Ascending aorta (tissue), 2 donors: ENCODE measurements around the gene C5orf34. TPM values are rescaled to one million over a fixed set of nuclear protein-coding genes. Genes with fewer than 3 reads are reported as not detected.
"Not testable (repeated sequence)": the region's sequence is repeated elsewhere in the genome, so short reads cannot be mapped to it uniquely, and the experiment has no call there.

Experiments
- DNase-seq, 2 donors: peaks; one replicate each; pipeline ENCODE4 v3.0.0-alpha.2; 2019; ENCODE audit warnings: low spot score in 2 of 2
- H3K27ac ChIP-seq, 2 donors: fragments of 200-600 bp; sonication (generic); one replicate each; pipeline ENCODE4 v1.5.1; 2016 to 2017; ENCODE audit warnings: mild to moderate bottlenecking in 1 of 2
- H3K27me3 ChIP-seq: fragments of 200-600 bp; sonication (generic); one replicate; pipeline ENCODE4 v1.5.1; 2017
- H3K36me3 ChIP-seq, 2 donors: fragments of 200-600 bp; sonication (generic); one replicate each; pipeline ENCODE4 v1.5.1; 2016
- H3K4me1 ChIP-seq, 2 donors: fragments of 200-600 bp; sonication (generic); one replicate each; pipeline ENCODE4 v1.5.1; 2016 to 2017; ENCODE audit warnings: mild to moderate bottlenecking in 1 of 2
- H3K4me3 ChIP-seq, 2 donors: fragments of 200-600 bp; sonication (generic); one replicate each; pipeline ENCODE4 v1.5.1; 2016 to 2017; ENCODE audit warnings: mild to moderate bottlenecking in 1 of 2
- H3K9me3 ChIP-seq, 2 donors: fragments of 200-600 bp; sonication (generic); one replicate each; pipeline ENCODE4 v1.5.1; 2016
- intact Hi-C: fragments of 100-400 bp; cut with DNase I; formaldehyde crosslinking; loops from one replicate; pipeline ENCODE4 v1.15.1; 2023
- total RNA-seq: library from RNA; depleted of rRNA; stranded (reverse); fragments of >200 nt; gene quantifications from one replicate; pipeline ENCODE4 v1.1.0, GENCODE V29; 2016
- TF ChIP-seq, protein P1 (sequence below), 3 experiments: fragments of 200-600 bp in 2 of 3; fragments of 450-650 bp in 1 of 3; sonication (generic) in 2 of 3; IDR thresholded peaks; one replicate each; pipeline ENCODE4 v1.5.1; 2016 to 2019; ENCODE audit warnings: antibody characterized with exemption in 3 of 3, mild to moderate bottlenecking in 1 of 3, moderate library complexity in 1 of 3

The C5orf34 gene
- total RNA-seq, 1 donor from 2014 or later, result not detected

DNA sequence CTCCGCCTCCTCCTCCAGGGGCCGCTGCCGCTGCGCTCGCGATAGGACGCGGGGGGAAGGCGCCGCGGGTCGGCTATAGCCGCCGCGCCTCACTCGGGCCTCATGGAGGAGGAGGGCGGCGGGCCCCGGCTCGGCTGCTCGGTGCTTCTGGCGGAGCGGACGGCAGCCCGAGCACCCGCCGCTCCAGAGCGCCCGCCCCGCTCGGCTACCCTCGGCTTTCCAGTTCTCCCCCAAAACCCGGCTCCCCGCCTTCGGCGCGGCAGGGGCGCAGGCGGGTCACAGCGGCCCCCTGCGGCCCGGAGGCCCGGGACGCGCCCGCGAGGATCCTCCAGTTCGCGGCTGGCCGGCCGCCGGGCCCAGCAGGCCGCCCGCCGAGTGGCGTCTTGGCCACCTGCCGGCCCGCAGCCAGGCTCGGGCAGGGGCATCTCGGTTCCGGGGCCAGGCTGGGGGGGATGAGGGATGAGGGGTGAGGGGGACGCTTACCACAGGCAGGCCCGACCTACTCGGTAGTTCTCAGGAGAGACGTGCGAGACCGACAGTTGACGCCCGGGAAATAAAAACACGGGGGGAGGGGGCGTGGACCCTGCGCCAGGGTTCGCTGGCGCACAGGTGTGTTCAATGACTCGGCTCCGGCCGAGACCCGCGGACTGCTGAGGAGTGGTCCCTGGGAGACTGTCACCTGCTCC, 42.1 kb upstream of the C5orf34 start, which contains the start of gene PAIP1:
Gene PAIP1, minus strand, starts transcription at position 221 of the 686 bp plus-strand sequence. CDS start 231 bp downstream, outside the sequence.
- TF ChIP-seq, protein P1, sequence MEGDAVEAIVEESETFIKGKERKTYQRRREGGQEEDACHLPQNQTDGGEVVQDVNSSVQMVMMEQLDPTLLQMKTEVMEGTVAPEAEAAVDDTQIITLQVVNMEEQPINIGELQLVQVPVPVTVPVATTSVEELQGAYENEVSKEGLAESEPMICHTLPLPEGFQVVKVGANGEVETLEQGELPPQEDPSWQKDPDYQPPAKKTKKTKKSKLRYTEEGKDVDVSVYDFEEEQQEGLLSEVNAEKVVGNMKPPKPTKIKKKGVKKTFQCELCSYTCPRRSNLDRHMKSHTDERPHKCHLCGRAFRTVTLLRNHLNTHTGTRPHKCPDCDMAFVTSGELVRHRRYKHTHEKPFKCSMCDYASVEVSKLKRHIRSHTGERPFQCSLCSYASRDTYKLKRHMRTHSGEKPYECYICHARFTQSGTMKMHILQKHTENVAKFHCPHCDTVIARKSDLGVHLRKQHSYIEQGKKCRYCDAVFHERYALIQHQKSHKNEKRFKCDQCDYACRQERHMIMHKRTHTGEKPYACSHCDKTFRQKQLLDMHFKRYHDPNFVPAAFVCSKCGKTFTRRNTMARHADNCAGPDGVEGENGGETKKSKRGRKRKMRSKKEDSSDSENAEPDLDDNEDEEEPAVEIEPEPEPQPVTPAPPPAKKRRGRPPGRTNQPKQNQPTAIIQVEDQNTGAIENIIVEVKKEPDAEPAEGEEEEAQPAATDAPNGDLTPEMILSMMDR (IDR thresholded peaks at IDR 0.05), result peak in 2 of 3 experiments; percentile 48 to 65
- Histone ChIP-seq H3K4me1 (peaks cover 2 to 25% of the 10 kb centered on the region in 2 donors), H3K9me3 (no peaks in the 10 kb centered on the region), H3K27me3 (no peaks in the 10 kb centered on the region), H3K27ac (peak within 1 kb of the TSS; percentile 96), H3K4me3 (peak within 1 kb of the TSS; percentile 79 to 90), H3K36me3 (peaks cover 2 to 4% of the 10 kb centered on the region in 2 donors)
- peak; percentile 9 to 88 for DNase-seq
- intact Hi-C loops, result loop anchor here (1.0 to 5.0 kb wide), 4 partner anchors 42 to 1252 kb away; partner anchors contain the start of genes C5orf34, MRPS30 and TMEM267

DNA sequence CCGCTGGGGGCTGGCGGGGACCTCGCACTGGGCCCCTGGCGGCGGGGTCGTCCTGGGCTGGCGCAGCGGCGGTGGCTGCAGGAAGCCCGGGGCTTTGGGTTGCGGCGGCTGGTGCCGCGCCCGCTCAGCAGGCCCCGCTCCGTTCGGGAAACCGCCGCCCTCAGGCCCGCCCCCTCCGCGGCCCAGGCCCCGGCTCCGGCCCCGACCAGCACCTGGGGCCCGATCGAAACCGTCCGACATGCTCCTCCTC, 41.6 kb upstream of the C5orf34 start:
- Histone ChIP-seq H3K4me3 (peak overlapping the region; percentile 79 to 90), H3K27ac (peak overlapping the region; percentile 96), H3K4me1 (peaks cover 2 to 25% of the 10 kb centered on the region in 2 donors)
- not testable (repeated sequence) for H3K36me3 ChIP-seq, DNase-seq, H3K27me3 ChIP-seq, H3K9me3 ChIP-seq
- intact Hi-C loops, result loop anchor here (1.0 to 5.0 kb wide), 4 partner anchors 41 to 1252 kb away; partner anchors contain the start of genes C5orf34, MRPS30 and TMEM267

DNA sequence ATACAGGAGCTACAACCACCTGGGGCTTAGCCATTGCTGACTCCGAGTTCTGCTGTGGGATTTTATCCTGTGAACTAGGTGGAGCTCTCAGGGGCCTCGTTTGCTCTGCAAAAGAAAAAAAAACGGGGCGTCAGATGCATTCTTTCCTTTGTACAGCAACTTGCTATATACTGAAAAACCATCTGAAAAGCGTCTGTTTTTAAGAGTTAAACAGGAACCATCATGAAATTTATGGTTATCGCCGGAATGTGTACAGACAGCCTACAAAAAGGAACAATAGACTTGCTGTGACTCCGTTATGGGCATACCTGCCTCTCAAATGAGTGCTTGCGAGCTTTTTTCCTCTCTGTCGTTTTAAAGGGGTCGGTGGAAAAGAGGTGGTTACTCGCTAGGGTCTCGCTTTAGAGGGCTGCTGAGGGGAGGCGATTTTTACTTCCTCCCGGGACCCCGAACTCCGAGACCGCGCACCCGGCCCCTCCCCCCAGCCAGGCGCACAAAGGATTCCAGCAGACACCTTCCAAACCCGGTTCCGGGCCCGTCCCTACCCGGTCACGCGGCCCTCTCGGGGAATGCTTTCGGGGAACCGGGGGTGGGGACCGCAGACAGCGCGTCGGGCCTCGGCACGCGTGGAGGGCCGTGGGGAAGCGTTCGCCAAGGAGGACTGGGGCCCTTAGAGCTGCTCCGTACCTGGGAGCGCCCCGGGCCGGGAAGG, 41.1 kb upstream of the C5orf34 start:
- intact Hi-C loops, result loop anchor here (1.0 to 5.0 kb wide), 4 partner anchors 41 to 1253 kb away; partner anchors contain the start of genes C5orf34, MRPS30 and TMEM267
- peak overlapping the region; percentile 96 for H3K27ac ChIP-seq
- H3K4me3 ChIP-seq, result peak overlapping the region; percentile 79 to 90
- peaks cover 4 to 6% of the 10 kb centered on the region in 2 donors for H3K36me3 ChIP-seq
- TF ChIP-seq, protein P1 (IDR thresholded peaks at IDR 0.05), result no peak
- H3K4me1 ChIP-seq, result peaks cover 3 to 25% of the 10 kb centered on the region in 2 donors
- peak in 1 of 2 donors; percentile 76 for DNase-seq
- no peaks in the 10 kb centered on the region for H3K27me3 ChIP-seq
- no peaks in the 10 kb centered on the region for H3K9me3 ChIP-seq

DNA sequence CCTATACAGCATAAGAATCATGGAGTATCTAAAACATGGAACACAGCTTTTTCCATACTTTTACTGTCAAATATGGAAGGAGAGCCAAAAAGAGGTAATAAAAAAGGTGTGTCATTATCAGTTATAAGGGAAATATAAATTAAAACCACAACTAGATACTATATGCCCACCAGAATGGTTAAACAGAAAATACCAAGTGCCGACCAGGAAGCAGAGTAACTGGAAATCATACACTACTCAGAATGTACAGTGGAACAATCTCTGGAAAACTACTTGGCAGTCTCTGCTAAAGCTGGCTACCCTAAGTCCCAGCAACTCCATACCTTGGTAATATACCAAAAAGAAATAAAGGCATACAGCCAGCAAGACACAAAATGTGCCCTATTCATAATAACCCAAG, 39.5 kb upstream of the C5orf34 start:
- no peaks in the 10 kb centered on the region for H3K27me3 ChIP-seq
- TF ChIP-seq, protein P1 (IDR thresholded peaks at IDR 0.05), result no peak
- intact Hi-C loops, result no loop called here
- no peaks in the 10 kb centered on the region for H3K9me3 ChIP-seq
- peaks cover 5 to 25% of the 10 kb centered on the region in 2 donors for H3K4me1 ChIP-seq
- peak overlapping the region in 1 of 2 donors; percentile 79 for H3K4me3 ChIP-seq
- no peak for DNase-seq
- H3K27ac ChIP-seq, result peak overlapping the region in 1 of 2 donors; percentile 96
- H3K36me3 ChIP-seq, result peaks cover 4 to 6% of the 10 kb centered on the region in 2 donors

DNA sequence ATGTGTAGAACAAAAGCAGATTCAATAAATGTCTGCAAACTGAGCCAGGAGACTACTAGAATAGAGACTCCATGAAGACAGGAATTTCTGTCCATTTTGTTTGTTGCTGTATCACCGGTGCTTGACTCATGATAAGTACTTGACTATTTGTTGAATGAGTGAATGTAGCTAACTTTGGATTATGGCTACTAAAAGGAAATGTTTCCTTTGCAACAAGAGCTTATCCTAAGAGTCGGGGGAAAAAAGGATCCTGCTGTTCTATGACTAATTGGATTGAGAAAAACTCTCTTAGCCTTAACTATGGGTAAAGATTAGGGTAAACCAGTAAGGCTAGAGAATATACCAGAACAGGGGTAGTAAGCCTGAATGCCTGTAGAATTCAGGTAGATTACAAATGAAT, 38.4 kb upstream of the C5orf34 start:
- DNase-seq, result no peak
- TF ChIP-seq, protein P1 (IDR thresholded peaks at IDR 0.05), result no peak
- no peak overlapping the region for H3K4me3 ChIP-seq
- peaks cover 6 to 8% of the 10 kb centered on the region in 2 donors for H3K36me3 ChIP-seq
- H3K4me1 ChIP-seq, result peaks cover 5 to 25% of the 10 kb centered on the region in 2 donors
- intact Hi-C loops, result no loop called here
- no peak overlapping the region for H3K27ac ChIP-seq
- no peaks in the 10 kb centered on the region for H3K27me3 ChIP-seq
- H3K9me3 ChIP-seq, result no peaks in the 10 kb centered on the region

DNA sequence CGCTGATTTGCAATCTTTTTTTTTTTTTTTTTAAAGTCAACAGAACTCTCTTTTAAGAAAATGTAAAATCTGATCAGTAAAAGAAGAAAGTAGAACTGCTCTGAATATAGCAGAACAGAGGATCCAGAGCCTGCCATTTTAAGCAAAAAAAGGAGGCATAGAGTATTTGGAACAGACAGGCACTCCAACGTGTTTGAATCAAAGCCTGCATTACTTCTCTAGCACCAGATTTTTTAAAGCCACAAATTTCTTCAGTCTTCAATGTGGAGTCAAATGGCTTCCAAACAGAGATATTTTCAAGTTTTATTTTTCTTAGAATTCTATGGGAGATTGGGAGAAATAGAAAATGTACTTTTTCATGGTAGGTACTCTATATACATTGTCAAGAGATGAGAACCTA, 36.8 kb upstream of the C5orf34 start:
- peaks cover 11 to 18% of the 10 kb centered on the region in 2 donors for H3K36me3 ChIP-seq

DNA sequence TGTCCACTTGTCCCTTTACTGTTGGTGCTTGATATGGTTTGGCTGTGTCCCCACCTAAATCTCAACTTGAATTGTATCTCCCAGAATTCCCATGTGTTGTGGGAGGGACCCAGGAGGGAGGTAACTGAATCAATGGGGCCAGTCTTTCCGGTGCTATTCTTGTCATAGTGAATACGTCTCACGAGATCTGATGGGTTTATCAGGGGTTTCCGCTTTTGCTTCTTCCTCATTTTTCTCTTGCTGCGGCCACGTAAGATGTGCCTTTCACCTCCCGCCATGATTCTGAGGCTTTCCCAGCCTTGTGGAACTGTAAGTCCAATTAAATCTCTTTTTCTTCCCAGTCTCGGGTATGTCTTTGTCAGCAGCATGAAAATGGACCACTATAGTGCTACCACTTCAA, 34.3 kb upstream of the C5orf34 start:
- H3K27ac ChIP-seq, intact Hi-C loops, H3K9me3 ChIP-seq, H3K4me3 ChIP-seq, H3K27me3 ChIP-seq, DNase-seq: not testable (repeated sequence)
- peaks cover 3 to 11% of the 10 kb centered on the region in 2 donors for H3K4me1 ChIP-seq
- H3K36me3 ChIP-seq, result peaks cover 28 to 43% of the 10 kb centered on the region in 2 donors

More for the DNA sequence above, 36.8 kb upstream of the C5orf34 start:
- DNase-seq, result no peak
- intact Hi-C loops, result no loop called here
- peaks cover 5 to 25% of the 10 kb centered on the region in 2 donors for H3K4me1 ChIP-seq
- H3K9me3 ChIP-seq, result no peaks in the 10 kb centered on the region
- H3K27ac ChIP-seq, result no peak overlapping the region
- no peaks in the 10 kb centered on the region for H3K27me3 ChIP-seq
- H3K4me3 ChIP-seq, result no peak overlapping the region
- TF ChIP-seq, protein P1 (IDR thresholded peaks at IDR 0.05), result no peak
